ENCODE results near the gene FAM153A. TPM values are rescaled to one million over a fixed set of nuclear protein-coding genes. Genes with fewer than 3 reads are reported as not detected.
"Not testable (repeated sequence)": the region's sequence is repeated elsewhere in the genome, so short reads cannot be mapped to it uniquely, and the experiment has no call there.

FAM153A gene
- 0.09 TPM in 1 of 2 replicates, not detected in the other for total RNA-seq (2011; cell fraction: chromatin; rRNA removed; ENCODE audit: low replicate concordance)
- not detected in 2 replicates for total RNA-seq (2011; cell fraction: nucleolus; rRNA removed)
- total RNA-seq (2011; cell fraction: nucleoplasm; rRNA removed): not detected in 2 replicates
- total RNA-seq (2014; rRNA removed): not detected in 2 replicates
- not detected in 2 replicates for total RNA-seq (2014; rRNA removed; fragmentation: Illumina TruSeq; extraction: Trizol)
- total RNA-seq (2015; rRNA removed; fragmentation: Illumina TruSeq; extraction: Trizol): not detected in 2 replicates
- total RNA-seq (2021): not detected in 2 replicates
- 0.01 TPM in 1 of 2 replicates, not detected in the other for polyA plus RNA-seq (2011; rRNA removed)
- polyA plus RNA-seq (2011; cell fraction: cytosol; rRNA removed): not detected in 2 replicates
- polyA plus RNA-seq (2011; cell fraction: nucleus; rRNA removed): not detected in 2 replicates
- 0.10 and 0.17 TPM in 2 replicates for polyA plus RNA-seq (2012)
- polyA plus RNA-seq (2014; fragmentation: Illumina TruSeq; extraction: Trizol): not detected in 2 replicates
- polyA plus RNA-seq (2014; fragmentation: Nextera tagmentation; extraction: Ambion mirVana): under 1 TPM; 0.13 to 0.21 TPM
- polyA plus RNA-seq (2014; rRNA removed): not detected in 2 replicates
- polyA minus RNA-seq (2011; rRNA and poly(A)+ RNA removed): not detected in 2 replicates
- polyA minus RNA-seq (2011; cell fraction: cytosol; rRNA and poly(A)+ RNA removed): not detected in 2 replicates
- not detected in 2 replicates for polyA minus RNA-seq (2011; cell fraction: nucleus; rRNA and poly(A)+ RNA removed)
- Bru-seq, nascent RNA: percentile 6 among the genes with signal in this experiment
- BruChase-seq, experiment 1, labeled RNA remaining after a 2-hour chase: percentile 3 among the genes with signal in this experiment
- percentile 6 among the genes with signal in this experiment for BruChase-seq, experiment 2, labeled RNA remaining after a 6-hour chase
- long read RNA-seq, experiment 1: 0 reads
- long read RNA-seq, experiment 2: 0 reads
- long read RNA-seq, experiment 3: 0 reads

GRCh38 chr5:177782792-177783633 is at the start of gene FAM153A:
FAM153A (minus strand) TSS chr5:177782899.
- ATAC-seq; FAIRE-seq; H4K20me1 ChIP-seq (replicated peaks; ENCODE audit: control insufficient read depth, insufficient read depth, low read length); H3K36me3 ChIP-seq (ENCODE audit: control insufficient read depth, insufficient read depth, low read length); CTCF ChIA-PET (ENCODE audit: low intra/inter-chr PET ratio); H3K27ac ChIP-seq (ENCODE audit: extremely low read depth, low read depth, low read length); H3K4me1 ChIP-seq (replicated peaks in 1 of 2; ENCODE audit: control insufficient read depth in 2 of 2, insufficient read depth in 2 of 2, low read length in 2 of 2); DNase-seq (ENCODE audit: extremely low read depth in 1 of 4, low spot score in 3 of 4); H3K4me3 ChIP-seq; H3K9me3 ChIP-seq (replicated peaks; ENCODE audit: control insufficient read depth, insufficient read depth, low read depth, low read length); H3K79me2 ChIP-seq (ENCODE audit: control insufficient read depth, insufficient read depth, low read length); H3K27me3 ChIP-seq (ENCODE audit: control insufficient read depth in 2 of 2, insufficient read depth in 2 of 2, low read length in 2 of 2); H3K9ac ChIP-seq (ENCODE audit: insufficient read depth in 1 of 2, low read depth in 2 of 2, low read length in 2 of 2); in situ Hi-C loops (cut with MboI); H2AFZ ChIP-seq (ENCODE audit: low read depth, low read length); POLR2A ChIA-PET; H3K4me2 ChIP-seq (ENCODE audit: insufficient read depth, low read length); intact Hi-C loops (cut with micrococcal nuclease); BruUV-seq (replicated peaks); H3K9me1 ChIP-seq (ENCODE audit: control insufficient read depth, insufficient read depth, low read length): not testable (repeated sequence)
- 71% methylated on average over 20 of the region's 67 CpGs for WGBS (ENCODE audit: insufficient coverage, low coverage, missing lambda C conversion rate)

DNA sequence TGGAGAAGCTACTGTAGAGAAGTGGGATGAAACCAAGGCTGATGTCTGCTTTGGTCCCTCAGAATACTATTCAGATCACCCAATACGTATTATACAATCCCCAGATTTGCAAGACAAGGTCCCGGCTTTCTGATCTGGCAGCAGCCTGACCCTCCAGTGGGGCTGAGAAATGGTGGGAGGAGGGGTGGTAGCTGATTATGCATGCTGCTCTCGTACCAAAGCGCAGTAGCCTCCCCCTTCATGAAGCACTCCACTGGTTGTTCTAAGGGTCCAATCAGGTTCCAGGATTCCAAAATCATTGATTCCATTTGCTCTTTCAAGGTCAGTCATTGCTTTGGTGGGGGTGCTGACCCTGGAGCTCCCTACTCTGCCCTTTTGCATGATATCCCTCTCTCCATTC is 49.6 kb upstream of the FAM153A start:
- H3K36me3 ChIP-seq (ENCODE audit: control insufficient read depth, insufficient read depth, low read length); H3K4me2 ChIP-seq (ENCODE audit: insufficient read depth, low read length); H3K9ac ChIP-seq (ENCODE audit: insufficient read depth in 1 of 2, low read depth in 2 of 2, low read length in 2 of 2); CTCF ChIA-PET (ENCODE audit: low intra/inter-chr PET ratio); DNase-seq (ENCODE audit: extremely low read depth in 1 of 4, low spot score in 3 of 4); H3K27me3 ChIP-seq (ENCODE audit: control insufficient read depth in 2 of 2, insufficient read depth in 2 of 2, low read length in 2 of 2); H2AFZ ChIP-seq (ENCODE audit: low read depth, low read length); intact Hi-C loops (cut with micrococcal nuclease); H3K27ac ChIP-seq (ENCODE audit: extremely low read depth, low read depth, low read length); H3K4me3 ChIP-seq; POLR2A ChIA-PET; H3K9me3 ChIP-seq (replicated peaks; ENCODE audit: control insufficient read depth, insufficient read depth, low read depth, low read length); H3K4me1 ChIP-seq (replicated peaks in 1 of 2; ENCODE audit: control insufficient read depth in 2 of 2, insufficient read depth in 2 of 2, low read length in 2 of 2); H3K79me2 ChIP-seq (ENCODE audit: control insufficient read depth, insufficient read depth, low read length); ATAC-seq; BruUV-seq (replicated peaks); H4K20me1 ChIP-seq (replicated peaks; ENCODE audit: control insufficient read depth, insufficient read depth, low read length); in situ Hi-C loops (cut with MboI); H3K9me1 ChIP-seq (ENCODE audit: control insufficient read depth, insufficient read depth, low read length): not testable (repeated sequence)
- FAIRE-seq: peak; percentile 77
- 0% methylated on average over 2 of the region's 4 CpGs for WGBS (ENCODE audit: insufficient coverage, low coverage, missing lambda C conversion rate)

- H3K4me3 ChIP-seq; H3K79me2 ChIP-seq (ENCODE audit: control insufficient read depth, insufficient read depth, low read length); intact Hi-C loops (cut with micrococcal nuclease); H4K20me1 ChIP-seq (replicated peaks; ENCODE audit: control insufficient read depth, insufficient read depth, low read length); H3K9ac ChIP-seq (ENCODE audit: insufficient read depth in 1 of 2, low read depth in 2 of 2, low read length in 2 of 2); BruUV-seq (replicated peaks); H3K27me3 ChIP-seq (ENCODE audit: control insufficient read depth in 2 of 2, insufficient read depth in 2 of 2, low read length in 2 of 2); H3K9me3 ChIP-seq (replicated peaks; ENCODE audit: control insufficient read depth, insufficient read depth, low read depth, low read length); H3K4me1 ChIP-seq (replicated peaks in 1 of 2; ENCODE audit: control insufficient read depth in 2 of 2, insufficient read depth in 2 of 2, low read length in 2 of 2); H2AFZ ChIP-seq (ENCODE audit: low read depth, low read length); in situ Hi-C loops (cut with MboI); H3K27ac ChIP-seq (ENCODE audit: extremely low read depth, low read depth, low read length); ATAC-seq; FAIRE-seq; H3K9me1 ChIP-seq (ENCODE audit: control insufficient read depth, insufficient read depth, low read length); H3K4me2 ChIP-seq (ENCODE audit: insufficient read depth, low read length); DNase-seq (ENCODE audit: extremely low read depth in 1 of 4, low spot score in 3 of 4); H3K36me3 ChIP-seq (ENCODE audit: control insufficient read depth, insufficient read depth, low read length); POLR2A ChIA-PET; CTCF ChIA-PET (ENCODE audit: low intra/inter-chr PET ratio): not testable (repeated sequence)
- no CpG with 5 or more reads among the region's 4 CpGs for WGBS (ENCODE audit: insufficient coverage, low coverage, missing lambda C conversion rate)
Measured at GRCh38 chr5:177826073-177826472, 43.4 kb upstream of the FAM153A start.

Measured in K562 (cell line).